Activated naive CD8-positive, alpha-beta T cell treated with anti-CD3 and anti-CD28 coated beads for 36 hours (primary cell): Measurements from ENCODE around the gene CCNF. TPM values are rescaled to one million over a fixed set of nuclear protein-coding genes. Genes with fewer than 3 reads are reported as not detected.

Experiments used
- DNase-seq: peaks from one replicate; pipeline ENCODE4 v3.0.0; 2021
- H3K27ac Mint-ChIP-seq: one replicate; pipeline ENCODE4 v1.8.0; 2022; ENCODE audit warnings: mild to moderate bottlenecking, moderate library complexity, mixed read lengths
- H3K27me3 Mint-ChIP-seq: one replicate; pipeline ENCODE4 v1.8.0; 2022; ENCODE audit warnings: mild to moderate bottlenecking, mixed read lengths
- H3K36me3 Mint-ChIP-seq: one replicate; pipeline ENCODE4 v1.8.0; 2021; ENCODE audit warnings: mild to moderate bottlenecking, mixed read lengths
- H3K4me1 Mint-ChIP-seq: one replicate; pipeline ENCODE4 v1.8.0; 2021; ENCODE audit warnings: mixed read lengths
- H3K4me3 Mint-ChIP-seq: one replicate; pipeline ENCODE4 v1.8.0; 2022; ENCODE audit warnings: mild to moderate bottlenecking, moderate library complexity, mixed read lengths
- H3K9me3 Mint-ChIP-seq: one replicate; pipeline ENCODE4 v1.8.0; 2022; ENCODE audit warnings: mixed read lengths
- total RNA-seq, 2 experiments: library from RNA; stranded (reverse); gene quantifications; one replicate each; pipeline ENCODE4 v1.2.3, GENCODE V29; 2021

Gene CCNF
- total RNA-seq, 2 experiments from 2014 or later = 38.3 to 38.8 TPM

- no peaks in the 10 kb centered on the region for H3K9me3 Mint-ChIP-seq
- no peaks in the 10 kb centered on the region for H3K27me3 Mint-ChIP-seq
- no peak overlapping the region for H3K27ac Mint-ChIP-seq
- H3K36me3 Mint-ChIP-seq = peaks cover 4% of the 10 kb centered on the region
- no peak for DNase-seq
- no peaks in the 10 kb centered on the region for H3K4me1 Mint-ChIP-seq
- H3K4me3 Mint-ChIP-seq = no peak overlapping the region
Measured at GRCh38 chr16:2501946-2502895, 73.0 kb downstream of the CCNF start.

GRCh38 chr16:2505695-2506094 lies 76.4 kb downstream of the CCNF start:
- no peaks in the 10 kb centered on the region for H3K9me3 Mint-ChIP-seq
- H3K4me3 Mint-ChIP-seq = no peak overlapping the region
- peaks cover 3% of the 10 kb centered on the region for H3K4me1 Mint-ChIP-seq
- H3K36me3 Mint-ChIP-seq = no peaks in the 10 kb centered on the region
- no peak for DNase-seq
- H3K27me3 Mint-ChIP-seq = no peaks in the 10 kb centered on the region
- H3K27ac Mint-ChIP-seq = no peak overlapping the region

GRCh38 chr16:2507052-2507659 lies 77.9 kb downstream of the CCNF start:
- H3K4me3 Mint-ChIP-seq = no peak overlapping the region
- no peaks in the 10 kb centered on the region for H3K27me3 Mint-ChIP-seq
- H3K9me3 Mint-ChIP-seq = no peaks in the 10 kb centered on the region
- H3K27ac Mint-ChIP-seq = peak overlapping the region; percentile 45
- H3K4me1 Mint-ChIP-seq = peaks cover 5% of the 10 kb centered on the region
- H3K36me3 Mint-ChIP-seq = no peaks in the 10 kb centered on the region
- DNase-seq = no peak

- Mint-ChIP-seq H3K27me3 (no peaks in the 10 kb centered on the region), H3K27ac (no peak overlapping the region), H3K9me3 (no peaks in the 10 kb centered on the region), H3K36me3 (no peaks in the 10 kb centered on the region), H3K4me1 (peaks cover 10% of the 10 kb centered on the region), H3K4me3 (no peak overlapping the region)
- no peak for DNase-seq
Measured at GRCh38 chr16:2507665-2508064, 78.4 kb downstream of the CCNF start.

Other genes with a start within 250 kb of the CCNF start
- gene CASKIN1, start 232.8 kb upstream of the CCNF start, total RNA-seq = 1 to 10 TPM; 1.8 to 3.4 TPM
- 10 to 100 TPM; 89.5 to 92.3 TPM for gene MLST8, start 224.0 kb upstream of the CCNF start, total RNA-seq
- gene BRICD5, start 218.6 kb upstream of the CCNF start, total RNA-seq = 1 to 10 TPM; 2.3 to 6.4 TPM
- 10 to 100 TPM; 24.2 to 24.5 TPM for gene PGP, start 214.6 kb upstream of the CCNF start, total RNA-seq
- gene E4F1, start 205.9 kb upstream of the CCNF start, total RNA-seq = 10 to 100 TPM; 23.0 to 24.1 TPM
- under 1 TPM; 0.87 to 0.92 TPM for gene DNASE1L2, start 193.0 kb upstream of the CCNF start, total RNA-seq
- 10 to 100 TPM; 27.5 to 30.0 TPM for gene ECI1, start 177.9 kb upstream of the CCNF start, total RNA-seq
- 100 to 1,000 TPM; 403 to 415 TPM for gene RNPS1, start 161.3 kb upstream of the CCNF start, total RNA-seq
- 1 to 10 TPM; 3.5 to 4.0 TPM for gene ABCA3, start 88.7 kb upstream of the CCNF start, total RNA-seq
- gene TEDC2, start 30.7 kb downstream of the CCNF start, total RNA-seq = 10 to 100 TPM; 24.0 to 26.5 TPM
- not detected for gene NTN3, start 41.9 kb downstream of the CCNF start, total RNA-seq
- 10 to 100 TPM; 21.1 to 23.0 TPM for gene TBC1D24, start 45.7 kb downstream of the CCNF start, total RNA-seq
- gene ATP6V0C, start 84.5 kb downstream of the CCNF start, total RNA-seq = 100 to 1,000 TPM; 124 to 125 TPM
- 10 to 100 TPM; 34.6 to 35.4 TPM for gene AMDHD2, start 90.9 kb downstream of the CCNF start, total RNA-seq
- gene CEMP1, start 102.0 kb downstream of the CCNF start, total RNA-seq = not detected
- 10 to 100 TPM; 36.5 to 42.2 TPM for gene PDPK1, start 108.6 kb downstream of the CCNF start, total RNA-seq